Stimulated activated CD8-positive, alpha-beta memory T cell treated with anti-CD3 and anti-CD28 coated beads, Interleukin-2, amount 100 ng/mL, for 1 hour (primary cell): ENCODE data around the gene GSAP.
"Not testable (repeated sequence)": the region's sequence is repeated elsewhere in the genome, so short reads cannot be mapped to it uniquely, and the experiment has no call there.

Experiments
- DNase-seq, 2 donors: peaks; one replicate each; pipeline ENCODE4 v3.0.0-alpha.2; 2020; ENCODE audit warnings: low read depth in 2 of 2

Gene GSAP, protein sequence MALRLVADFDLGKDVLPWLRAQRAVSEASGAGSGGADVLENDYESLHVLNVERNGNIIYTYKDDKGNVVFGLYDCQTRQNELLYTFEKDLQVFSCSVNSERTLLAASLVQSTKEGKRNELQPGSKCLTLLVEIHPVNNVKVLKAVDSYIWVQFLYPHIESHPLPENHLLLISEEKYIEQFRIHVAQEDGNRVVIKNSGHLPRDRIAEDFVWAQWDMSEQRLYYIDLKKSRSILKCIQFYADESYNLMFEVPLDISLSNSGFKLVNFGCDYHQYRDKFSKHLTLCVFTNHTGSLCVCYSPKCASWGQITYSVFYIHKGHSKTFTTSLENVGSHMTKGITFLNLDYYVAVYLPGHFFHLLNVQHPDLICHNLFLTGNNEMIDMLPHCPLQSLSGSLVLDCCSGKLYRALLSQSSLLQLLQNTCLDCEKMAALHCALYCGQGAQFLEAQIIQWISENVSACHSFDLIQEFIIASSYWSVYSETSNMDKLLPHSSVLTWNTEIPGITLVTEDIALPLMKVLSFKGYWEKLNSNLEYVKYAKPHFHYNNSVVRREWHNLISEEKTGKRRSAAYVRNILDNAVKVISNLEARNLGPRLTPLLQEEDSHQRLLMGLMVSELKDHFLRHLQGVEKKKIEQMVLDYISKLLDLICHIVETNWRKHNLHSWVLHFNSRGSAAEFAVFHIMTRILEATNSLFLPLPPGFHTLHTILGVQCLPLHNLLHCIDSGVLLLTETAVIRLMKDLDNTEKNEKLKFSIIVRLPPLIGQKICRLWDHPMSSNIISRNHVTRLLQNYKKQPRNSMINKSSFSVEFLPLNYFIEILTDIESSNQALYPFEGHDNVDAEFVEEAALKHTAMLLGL

DNA sequence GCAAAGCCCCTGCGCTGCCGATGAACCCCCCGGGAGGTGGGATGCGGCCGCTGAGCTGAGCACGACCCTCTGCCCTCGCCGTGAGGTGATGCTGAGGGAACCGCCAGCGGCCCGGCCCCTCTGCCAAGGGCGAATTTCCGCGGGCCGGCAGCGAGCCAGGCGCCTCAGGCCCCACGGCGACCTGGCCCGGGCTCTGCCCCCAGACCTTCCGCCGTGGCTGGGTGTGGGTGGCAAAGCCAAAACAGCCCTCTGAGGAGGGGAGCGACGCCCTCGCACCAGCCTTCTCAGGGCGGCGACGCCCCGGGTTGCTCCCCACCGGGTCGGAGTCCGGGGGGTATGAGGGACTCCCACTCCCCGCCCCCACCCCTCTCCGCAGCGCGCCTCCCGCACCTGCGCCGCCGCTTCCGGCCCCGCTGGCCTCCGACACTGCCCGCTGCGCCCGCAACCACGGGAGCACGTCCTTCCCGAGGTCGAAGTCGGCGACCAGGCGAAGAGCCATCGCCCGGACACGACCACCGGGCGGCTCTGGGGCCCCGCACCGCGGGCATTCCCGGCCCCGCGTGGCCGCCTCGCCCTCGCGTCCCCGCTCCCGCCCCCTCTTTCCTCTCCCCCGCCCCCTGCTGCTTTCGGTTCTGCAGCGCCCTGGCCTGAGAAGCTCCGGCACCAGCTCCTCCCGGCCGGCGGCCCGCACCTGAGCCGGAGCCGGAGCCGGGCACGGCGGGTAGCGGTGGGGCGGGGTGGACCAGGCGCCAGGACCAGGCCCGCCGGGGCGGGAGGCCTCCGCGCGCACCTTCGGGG, at the start of gene GSAP:
Gene GSAP (minus strand): TSS at position 527 of the 798 bp plus-strand sequence. CDS start 28 bp downstream, at position 499.
- DNase-seq: peak in 1 of 2 donors; percentile 33

- no peak for DNase-seq
Measured at GRCh38 chr7:77465256-77465655, 49.1 kb upstream of the GSAP start.

DNA sequence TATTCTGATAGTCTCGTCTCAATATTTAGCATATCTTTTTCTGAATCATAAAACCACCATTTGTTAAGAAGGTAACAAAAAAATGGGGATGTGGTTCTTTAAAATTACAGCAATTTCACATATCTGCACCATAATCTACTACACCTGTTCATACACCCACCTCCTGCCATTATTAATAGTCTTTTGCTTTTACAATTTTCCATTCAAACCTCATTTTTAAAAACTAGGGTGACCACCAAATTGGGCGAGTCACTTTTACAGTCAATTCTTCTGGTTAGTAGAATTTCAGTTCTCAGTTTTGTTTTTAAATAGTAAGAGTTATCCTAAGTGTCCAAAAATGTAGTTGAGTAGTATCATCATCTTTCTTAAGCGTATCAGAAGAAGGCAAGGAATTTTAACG, 48.4 kb upstream of the GSAP start:
- DNase-seq: no peak

- DNase-seq: not testable (repeated sequence)
Measured at GRCh38 chr7:77463632-77464031, 47.5 kb upstream of the GSAP start.

DNA sequence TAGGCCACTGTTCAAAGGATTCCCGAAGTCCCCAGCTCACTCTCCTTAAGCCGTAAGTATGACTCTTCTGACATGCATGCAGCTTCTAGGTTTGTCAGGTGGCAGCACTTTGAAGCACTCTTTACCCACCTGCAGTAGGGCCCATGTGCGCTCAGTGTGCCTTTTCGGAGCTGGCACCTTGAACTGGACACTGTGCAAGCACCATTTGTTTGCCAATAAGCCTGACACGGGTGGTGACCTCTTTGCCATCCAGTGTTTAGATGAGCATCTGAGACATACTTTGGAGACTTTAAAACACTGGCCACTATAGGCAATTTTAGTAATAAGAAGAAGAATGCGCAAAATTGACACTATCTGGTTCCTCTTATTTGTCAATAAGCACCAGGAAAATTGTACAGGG, 45.7 kb upstream of the GSAP start:
- DNase-seq: no peak

- no peak for DNase-seq
Measured at GRCh38 chr7:77461246-77461645, 45.1 kb upstream of the GSAP start.

- no peak for DNase-seq
Measured at GRCh38 chr7:77460057-77460486, 43.9 kb upstream of the GSAP start.

- no peak for DNase-seq
Measured at GRCh38 chr7:77459311-77459726, 43.2 kb upstream of the GSAP start.

DNA sequence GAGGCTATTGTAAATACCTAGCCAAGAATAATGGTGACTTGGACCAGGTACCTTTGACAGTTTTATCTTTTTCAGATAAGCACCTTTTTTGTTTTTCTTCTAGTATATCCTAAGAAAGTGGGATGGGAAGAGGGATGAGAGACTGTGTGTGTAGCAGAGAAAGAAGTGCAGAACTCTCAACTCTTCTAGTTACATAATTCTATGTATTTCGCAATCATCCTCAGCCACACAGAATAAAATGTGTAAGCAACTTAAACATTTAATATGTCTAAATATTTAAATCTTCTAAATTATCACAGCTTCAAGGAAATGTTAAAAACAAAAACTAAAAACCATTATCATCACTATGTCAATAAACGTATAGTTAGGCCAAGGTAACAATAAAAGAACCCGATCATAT, 42.6 kb upstream of the GSAP start:
- no peak for DNase-seq

DNA sequence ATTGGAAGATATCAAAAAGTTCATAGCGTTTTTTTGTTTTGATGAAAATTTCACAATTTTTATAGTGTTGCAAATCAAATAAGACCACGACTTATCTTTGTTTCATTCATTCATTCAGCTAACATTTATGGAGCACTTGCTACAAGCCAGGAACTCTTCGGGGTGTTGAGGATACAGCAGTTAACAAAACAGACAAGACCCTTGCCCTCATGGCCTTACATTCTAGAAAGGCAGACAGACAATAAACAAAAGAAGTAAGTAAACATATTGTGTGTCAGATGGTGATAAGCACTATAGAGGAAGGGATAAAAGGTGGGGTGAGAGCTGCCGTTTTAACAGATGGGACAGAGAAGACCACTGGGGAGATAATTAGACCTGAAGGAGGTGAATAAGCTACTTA, 41.6 kb upstream of the GSAP start:
- DNase-seq: no peak

GRCh38 chr7:77456696-77457095, 40.5 kb upstream of the GSAP start:
- DNase-seq: no peak

DNA sequence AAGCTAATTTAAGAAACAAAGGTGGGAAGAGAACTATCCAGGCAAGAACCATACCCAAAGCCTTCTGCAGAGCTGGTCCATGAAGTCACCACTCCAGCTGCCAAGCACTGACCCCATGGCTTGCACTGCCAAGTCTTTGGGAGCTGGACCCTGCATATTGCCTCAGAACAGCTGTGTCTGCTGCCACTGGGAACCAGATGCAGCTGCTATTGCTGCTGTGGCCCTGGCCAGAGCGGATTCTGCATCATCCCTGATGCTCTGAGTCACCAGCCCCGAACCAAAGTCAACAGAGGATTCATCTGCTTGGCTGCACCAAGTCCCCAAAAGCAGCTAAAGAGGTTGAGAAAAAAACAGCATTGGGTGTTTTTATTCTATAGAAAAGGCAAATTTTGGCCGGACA, 39.2 kb upstream of the GSAP start:
- no peak for DNase-seq

DNA sequence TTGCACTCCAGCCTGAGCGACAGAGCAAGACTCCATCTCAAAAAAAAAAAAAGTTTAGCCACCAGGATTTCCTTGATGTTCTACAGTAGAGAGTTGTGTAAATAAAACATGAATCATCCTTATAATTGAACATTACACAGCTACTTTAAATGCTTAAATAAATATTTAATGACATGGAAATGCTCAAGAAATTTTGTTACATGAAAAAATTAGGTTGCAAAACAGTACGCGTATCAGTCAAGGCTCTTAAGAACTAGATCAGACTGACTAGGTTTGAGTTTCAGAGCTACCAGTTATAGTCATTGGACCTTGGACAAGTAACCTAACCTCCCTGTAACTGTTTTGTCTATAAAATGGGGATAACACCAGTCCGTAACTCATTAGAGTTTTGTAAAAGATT, 38.7 kb upstream of the GSAP start:
- no peak for DNase-seq

DNA sequence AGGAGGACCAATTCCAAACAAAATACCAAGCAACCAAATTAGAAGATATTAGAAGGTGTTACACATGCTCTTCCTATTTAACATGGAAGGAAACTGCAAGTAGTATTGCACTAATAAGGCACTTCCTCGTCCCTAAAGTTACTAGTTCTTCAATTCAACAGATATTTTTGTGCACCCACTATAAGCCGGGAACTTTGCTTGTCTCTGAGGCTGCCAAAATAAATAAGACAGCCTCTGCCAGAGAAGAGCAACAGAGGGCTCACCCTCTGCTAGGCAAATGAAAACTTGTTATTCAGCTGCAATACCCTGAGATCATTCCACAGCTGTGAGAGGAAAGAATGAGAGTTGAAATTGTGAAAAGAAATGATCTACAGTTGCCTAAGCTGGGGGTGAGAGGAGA, 37.4 kb upstream of the GSAP start:
- no peak for DNase-seq

DNA sequence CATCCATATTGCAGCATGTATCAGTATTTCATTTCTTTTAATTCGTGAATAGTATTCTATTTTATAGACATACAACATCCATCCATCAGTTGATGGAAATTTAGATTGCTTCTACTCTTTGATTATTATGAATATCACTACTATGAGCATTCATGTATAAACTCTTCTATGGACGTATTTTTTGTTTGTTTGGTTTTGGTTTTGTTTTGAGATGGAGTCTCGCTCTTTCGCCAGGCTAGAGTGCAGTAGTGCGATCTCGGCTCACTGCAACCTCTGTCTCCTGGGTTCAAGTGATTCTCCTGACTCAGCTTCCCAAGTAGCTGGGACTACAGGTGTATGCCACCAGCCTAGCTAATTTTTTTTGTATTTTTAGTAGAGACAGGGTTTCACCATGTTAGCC, 35.8 kb upstream of the GSAP start:
- DNase-seq: not testable (repeated sequence)

DNA sequence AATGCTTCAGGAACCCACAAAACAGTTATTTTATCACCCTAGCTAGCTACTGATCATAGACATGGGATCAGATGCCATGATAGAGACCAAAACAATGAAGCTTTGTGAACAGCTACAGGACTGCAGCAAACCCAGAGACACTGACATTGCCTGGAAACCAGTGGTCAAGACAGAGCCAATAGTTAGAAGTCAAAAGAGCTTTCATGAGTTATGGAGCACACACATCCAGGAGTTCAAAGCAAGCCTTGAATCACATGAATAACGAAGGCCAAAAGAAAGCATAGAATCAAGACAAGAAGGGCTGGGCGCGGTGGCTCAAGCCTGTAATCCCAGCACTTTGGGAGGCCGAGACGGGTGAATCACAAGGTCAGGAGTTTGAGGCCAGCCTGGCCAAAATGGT, 34.5 kb upstream of the GSAP start:
- DNase-seq: no peak

- DNase-seq: no peak
Measured at GRCh38 chr7:77450054-77450453, 33.9 kb upstream of the GSAP start.

- no peak for DNase-seq
Measured at GRCh38 chr7:77447616-77448015, 31.5 kb upstream of the GSAP start.

DNA sequence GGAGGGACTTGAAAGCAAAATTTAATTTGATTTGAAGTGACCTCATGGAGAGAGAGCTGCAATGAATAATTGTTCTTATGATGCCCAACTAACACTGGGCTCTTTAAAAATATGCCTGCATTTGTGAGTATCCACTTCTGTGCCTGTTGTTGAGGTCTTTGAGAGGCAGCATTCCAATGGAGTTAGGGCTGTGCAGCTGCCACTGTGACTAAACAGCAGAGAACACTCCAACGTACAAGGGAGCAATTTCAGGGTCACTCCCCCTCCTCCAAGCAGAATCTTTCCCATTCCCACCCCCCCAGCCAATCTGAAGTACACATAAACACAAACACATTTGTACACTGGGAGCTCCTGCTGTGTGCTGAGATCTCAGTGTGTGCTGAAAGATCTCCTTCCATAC, 28.0 kb upstream of the GSAP start:
- no peak for DNase-seq

- no peak for DNase-seq
Measured at GRCh38 chr7:77443042-77443441, 26.9 kb upstream of the GSAP start.

DNA sequence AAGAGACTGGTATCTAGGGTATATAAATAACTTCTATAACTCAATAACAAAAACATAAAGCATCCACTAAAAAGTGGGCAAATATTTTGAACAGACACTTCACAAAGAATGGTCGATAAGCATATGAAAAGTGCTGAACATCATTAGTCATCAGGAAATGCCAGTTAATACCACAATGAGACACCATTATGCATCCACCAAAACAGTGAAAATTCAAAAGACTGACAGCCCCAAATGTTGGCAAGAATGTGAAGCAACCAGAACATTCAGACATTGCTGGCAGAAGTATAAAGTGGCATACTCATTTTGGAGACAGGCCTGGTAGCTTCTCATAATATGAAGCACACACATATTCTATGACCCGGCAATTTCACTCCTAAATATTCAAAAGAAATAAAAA, 26.5 kb upstream of the GSAP start:
- no peak for DNase-seq

GRCh38 chr7:77441046-77441445, 24.9 kb upstream of the GSAP start:
- DNase-seq: no peak
